WTC11 (cell line): ENCODE measurements around the gene MAP1S. TPM values are rescaled to one million over a fixed set of nuclear protein-coding genes. Genes with fewer than 3 reads are reported as not detected.
A peak's percentile ranks its signal among the peaks of the same experiment; 100 is the strongest.

Experiments
- AR ChIP-seq: fragments of 250-450 bp; sonication (Bioruptor Pico); IDR thresholded peaks from 2 replicates; pipeline ENCODE4 v1.9.0; 2021; ENCODE audit warnings: mild to moderate bottlenecking
- ATF1 ChIP-seq: sonication (generic); formaldehyde crosslinking; IDR thresholded peaks from 2 replicates; pipeline ENCODE4 v1.8.1; 2023; ENCODE audit warnings: mild to moderate bottlenecking, moderate library complexity, missing genetic modification reagents
- FOXP1 ChIP-seq: sonication (generic); formaldehyde crosslinking; IDR thresholded peaks from 2 replicates; pipeline ENCODE4 v1.8.0; 2022; ENCODE audit warnings: missing genetic modification reagents, mild to moderate bottlenecking, moderate library complexity, borderline replicate concordance
- GRHL2 ChIP-seq: fragments of 250-450 bp; sonication (Bioruptor Pico); IDR thresholded peaks from 2 replicates; pipeline ENCODE4 v1.8.0; 2022; ENCODE audit warnings: mild to moderate bottlenecking, moderate library complexity; ENCODE audit not compliant: insufficient replicate concordance, severe bottlenecking
- JUN ChIP-seq: sonication (generic); formaldehyde crosslinking; IDR thresholded peaks from 2 replicates; pipeline ENCODE4 v1.8.0; 2023; ENCODE audit warnings: mild to moderate bottlenecking, missing genetic modification reagents
- MAX ChIP-seq: sonication (generic); formaldehyde crosslinking; IDR thresholded peaks from 2 replicates; pipeline ENCODE4 v1.8.0; 2022; ENCODE audit warnings: mild to moderate bottlenecking, missing genetic modification reagents
- MXD4 ChIP-seq: fragments of 250-450 bp; sonication (Bioruptor Pico); IDR thresholded peaks from 2 replicates; pipeline ENCODE4 v1.8.0; 2021; ENCODE audit warnings: mild to moderate bottlenecking, moderate library complexity, borderline replicate concordance
- NFATC4 ChIP-seq: fragments of 250-450 bp; sonication (Bioruptor Pico); IDR thresholded peaks from 2 replicates; pipeline ENCODE4 v1.9.0; 2021; ENCODE audit warnings: mild to moderate bottlenecking
- OVOL2 ChIP-seq: fragments of 250-450 bp; sonication (Bioruptor Pico); IDR thresholded peaks from 2 replicates; pipeline ENCODE4 v1.9.0; 2021; ENCODE audit warnings: mild to moderate bottlenecking, borderline replicate concordance
- PRRX2 ChIP-seq: fragments of 250-450 bp; sonication (Bioruptor Pico); IDR thresholded peaks from 2 replicates; pipeline ENCODE4 v1.8.0; 2021; ENCODE audit warnings: mild to moderate bottlenecking
- SMAD3 ChIP-seq: sonication (generic); formaldehyde crosslinking; IDR thresholded peaks from 2 replicates; pipeline ENCODE4 v1.8.0; 2022; ENCODE audit warnings: missing genetic modification reagents, mild to moderate bottlenecking, borderline replicate concordance
- ZNF121 ChIP-seq: sonication (generic); formaldehyde crosslinking; IDR thresholded peaks from 2 replicates; pipeline ENCODE4 v1.8.0; 2023; ENCODE audit warnings: missing genetic modification reagents
- ZNF512 ChIP-seq: sonication (generic); formaldehyde crosslinking; IDR thresholded peaks from 2 replicates; pipeline ENCODE4 v1.8.1; 2022; ENCODE audit warnings: missing genetic modification reagents, borderline replicate concordance
- ZNF671 ChIP-seq: fragments of 250-450 bp; sonication (Bioruptor Pico); IDR thresholded peaks from 2 replicates; pipeline ENCODE4 v1.8.0; 2021; ENCODE audit warnings: mild to moderate bottlenecking
- total RNA-seq: library from RNA; stranded (reverse); gene quantifications from 3 replicates; pipeline ENCODE4 v1.2.3, GENCODE V29; 2021
- TF ChIP-seq, protein P1 (sequence below): sonication (generic); formaldehyde crosslinking; IDR thresholded peaks from 2 replicates; pipeline ENCODE4 v1.8.1; 2023; ENCODE audit warnings: mild to moderate bottlenecking, missing genetic modification reagents
- TF ChIP-seq, protein P2 (sequence below): sonication (generic); formaldehyde crosslinking; IDR thresholded peaks from 2 replicates; pipeline ENCODE4 v1.8.0; 2022; ENCODE audit warnings: mild to moderate bottlenecking, missing genetic modification reagents
- TF ChIP-seq, protein P3 (sequence below): sonication (generic); formaldehyde crosslinking; IDR thresholded peaks from 2 replicates; pipeline ENCODE4 v1.8.0; 2022; ENCODE audit warnings: mild to moderate bottlenecking, missing genetic modification reagents
- TF ChIP-seq, protein P4 (sequence below): sonication (generic); formaldehyde crosslinking; IDR thresholded peaks from 2 replicates; pipeline ENCODE4 v1.8.1; 2023; ENCODE audit warnings: mild to moderate bottlenecking, missing genetic modification reagents, moderate library complexity
- TF ChIP-seq, protein P5 (sequence below): sonication (generic); formaldehyde crosslinking; IDR thresholded peaks from 2 replicates; pipeline ENCODE4 v1.8.1; 2023; ENCODE audit warnings: mild to moderate bottlenecking, missing genetic modification reagents, borderline replicate concordance
- TF ChIP-seq, protein P6 (sequence below): sonication (generic); formaldehyde crosslinking; IDR thresholded peaks from 2 replicates; pipeline ENCODE4 v1.8.1; 2023; ENCODE audit warnings: mild to moderate bottlenecking, missing genetic modification reagents, moderate library complexity
- TF ChIP-seq, protein P7 (sequence below): fragments of 250-450 bp; sonication (Bioruptor Pico); IDR thresholded peaks from 2 replicates; pipeline ENCODE4 v1.8.0; 2021; ENCODE audit warnings: mild to moderate bottlenecking

Gene MAP1S
- total RNA-seq, 1 experiment from 2014 or later: 120 TPM

GRCh38 chr19:17778251-17778967 lies 59.1 kb downstream of the MAP1S start (continued):
- TF ChIP-seq, protein P1, sequence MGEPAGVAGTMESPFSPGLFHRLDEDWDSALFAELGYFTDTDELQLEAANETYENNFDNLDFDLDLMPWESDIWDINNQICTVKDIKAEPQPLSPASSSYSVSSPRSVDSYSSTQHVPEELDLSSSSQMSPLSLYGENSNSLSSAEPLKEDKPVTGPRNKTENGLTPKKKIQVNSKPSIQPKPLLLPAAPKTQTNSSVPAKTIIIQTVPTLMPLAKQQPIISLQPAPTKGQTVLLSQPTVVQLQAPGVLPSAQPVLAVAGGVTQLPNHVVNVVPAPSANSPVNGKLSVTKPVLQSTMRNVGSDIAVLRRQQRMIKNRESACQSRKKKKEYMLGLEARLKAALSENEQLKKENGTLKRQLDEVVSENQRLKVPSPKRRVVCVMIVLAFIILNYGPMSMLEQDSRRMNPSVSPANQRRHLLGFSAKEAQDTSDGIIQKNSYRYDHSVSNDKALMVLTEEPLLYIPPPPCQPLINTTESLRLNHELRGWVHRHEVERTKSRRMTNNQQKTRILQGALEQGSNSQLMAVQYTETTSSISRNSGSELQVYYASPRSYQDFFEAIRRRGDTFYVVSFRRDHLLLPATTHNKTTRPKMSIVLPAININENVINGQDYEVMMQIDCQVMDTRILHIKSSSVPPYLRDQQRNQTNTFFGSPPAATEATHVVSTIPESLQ (CRISPR knock-in tag): no peak
- TF ChIP-seq, protein P2, sequence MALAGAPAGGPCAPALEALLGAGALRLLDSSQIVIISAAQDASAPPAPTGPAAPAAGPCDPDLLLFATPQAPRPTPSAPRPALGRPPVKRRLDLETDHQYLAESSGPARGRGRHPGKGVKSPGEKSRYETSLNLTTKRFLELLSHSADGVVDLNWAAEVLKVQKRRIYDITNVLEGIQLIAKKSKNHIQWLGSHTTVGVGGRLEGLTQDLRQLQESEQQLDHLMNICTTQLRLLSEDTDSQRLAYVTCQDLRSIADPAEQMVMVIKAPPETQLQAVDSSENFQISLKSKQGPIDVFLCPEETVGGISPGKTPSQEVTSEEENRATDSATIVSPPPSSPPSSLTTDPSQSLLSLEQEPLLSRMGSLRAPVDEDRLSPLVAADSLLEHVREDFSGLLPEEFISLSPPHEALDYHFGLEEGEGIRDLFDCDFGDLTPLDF: no peak
- TF ChIP-seq FOXP1 (CRISPR knock-in tag): 0 out of 2 replicates have a peak, but pooled peaks have one; percentile 47
- no peak for TF ChIP-seq ZNF671 (CRISPR knock-in tag)
- no peak for TF ChIP-seq GRHL2 (CRISPR knock-in tag)
- no peak for TF ChIP-seq ZNF512 (CRISPR knock-in tag)
- TF ChIP-seq SMAD3 (CRISPR knock-in tag): no peak
- TF ChIP-seq, protein P3, sequence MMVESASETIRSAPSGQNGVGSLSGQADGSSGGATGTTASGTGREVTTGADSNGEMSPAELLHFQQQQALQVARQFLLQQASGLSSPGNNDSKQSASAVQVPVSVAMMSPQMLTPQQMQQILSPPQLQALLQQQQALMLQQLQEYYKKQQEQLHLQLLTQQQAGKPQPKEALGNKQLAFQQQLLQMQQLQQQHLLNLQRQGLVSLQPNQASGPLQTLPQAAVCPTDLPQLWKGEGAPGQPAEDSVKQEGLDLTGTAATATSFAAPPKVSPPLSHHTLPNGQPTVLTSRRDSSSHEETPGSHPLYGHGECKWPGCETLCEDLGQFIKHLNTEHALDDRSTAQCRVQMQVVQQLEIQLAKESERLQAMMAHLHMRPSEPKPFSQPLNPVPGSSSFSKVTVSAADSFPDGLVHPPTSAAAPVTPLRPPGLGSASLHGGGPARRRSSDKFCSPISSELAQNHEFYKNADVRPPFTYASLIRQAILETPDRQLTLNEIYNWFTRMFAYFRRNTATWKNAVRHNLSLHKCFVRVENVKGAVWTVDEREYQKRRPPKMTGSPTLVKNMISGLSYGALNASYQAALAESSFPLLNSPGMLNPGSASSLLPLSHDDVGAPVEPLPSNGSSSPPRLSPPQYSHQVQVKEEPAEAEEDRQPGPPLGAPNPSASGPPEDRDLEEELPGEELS (CRISPR knock-in tag): no peak
- no peak for TF ChIP-seq ZNF121 (CRISPR knock-in tag)
- no peak for TF ChIP-seq ATF1
- TF ChIP-seq MXD4 (CRISPR knock-in tag): no peak
- TF ChIP-seq, protein P4, sequence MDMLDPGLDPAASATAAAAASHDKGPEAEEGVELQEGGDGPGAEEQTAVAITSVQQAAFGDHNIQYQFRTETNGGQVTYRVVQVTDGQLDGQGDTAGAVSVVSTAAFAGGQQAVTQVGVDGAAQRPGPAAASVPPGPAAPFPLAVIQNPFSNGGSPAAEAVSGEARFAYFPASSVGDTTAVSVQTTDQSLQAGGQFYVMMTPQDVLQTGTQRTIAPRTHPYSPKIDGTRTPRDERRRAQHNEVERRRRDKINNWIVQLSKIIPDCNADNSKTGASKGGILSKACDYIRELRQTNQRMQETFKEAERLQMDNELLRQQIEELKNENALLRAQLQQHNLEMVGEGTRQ (CRISPR knock-in tag): no peak
- TF ChIP-seq, protein P5, sequence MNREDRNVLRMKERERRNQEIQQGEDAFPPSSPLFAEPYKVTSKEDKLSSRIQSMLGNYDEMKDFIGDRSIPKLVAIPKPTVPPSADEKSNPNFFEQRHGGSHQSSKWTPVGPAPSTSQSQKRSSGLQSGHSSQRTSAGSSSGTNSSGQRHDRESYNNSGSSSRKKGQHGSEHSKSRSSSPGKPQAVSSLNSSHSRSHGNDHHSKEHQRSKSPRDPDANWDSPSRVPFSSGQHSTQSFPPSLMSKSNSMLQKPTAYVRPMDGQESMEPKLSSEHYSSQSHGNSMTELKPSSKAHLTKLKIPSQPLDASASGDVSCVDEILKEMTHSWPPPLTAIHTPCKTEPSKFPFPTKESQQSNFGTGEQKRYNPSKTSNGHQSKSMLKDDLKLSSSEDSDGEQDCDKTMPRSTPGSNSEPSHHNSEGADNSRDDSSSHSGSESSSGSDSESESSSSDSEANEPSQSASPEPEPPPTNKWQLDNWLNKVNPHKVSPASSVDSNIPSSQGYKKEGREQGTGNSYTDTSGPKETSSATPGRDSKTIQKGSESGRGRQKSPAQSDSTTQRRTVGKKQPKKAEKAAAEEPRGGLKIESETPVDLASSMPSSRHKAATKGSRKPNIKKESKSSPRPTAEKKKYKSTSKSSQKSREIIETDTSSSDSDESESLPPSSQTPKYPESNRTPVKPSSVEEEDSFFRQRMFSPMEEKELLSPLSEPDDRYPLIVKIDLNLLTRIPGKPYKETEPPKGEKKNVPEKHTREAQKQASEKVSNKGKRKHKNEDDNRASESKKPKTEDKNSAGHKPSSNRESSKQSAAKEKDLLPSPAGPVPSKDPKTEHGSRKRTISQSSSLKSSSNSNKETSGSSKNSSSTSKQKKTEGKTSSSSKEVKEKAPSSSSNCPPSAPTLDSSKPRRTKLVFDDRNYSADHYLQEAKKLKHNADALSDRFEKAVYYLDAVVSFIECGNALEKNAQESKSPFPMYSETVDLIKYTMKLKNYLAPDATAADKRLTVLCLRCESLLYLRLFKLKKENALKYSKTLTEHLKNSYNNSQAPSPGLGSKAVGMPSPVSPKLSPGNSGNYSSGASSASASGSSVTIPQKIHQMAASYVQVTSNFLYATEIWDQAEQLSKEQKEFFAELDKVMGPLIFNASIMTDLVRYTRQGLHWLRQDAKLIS: no peak
- TF ChIP-seq, protein P6, sequence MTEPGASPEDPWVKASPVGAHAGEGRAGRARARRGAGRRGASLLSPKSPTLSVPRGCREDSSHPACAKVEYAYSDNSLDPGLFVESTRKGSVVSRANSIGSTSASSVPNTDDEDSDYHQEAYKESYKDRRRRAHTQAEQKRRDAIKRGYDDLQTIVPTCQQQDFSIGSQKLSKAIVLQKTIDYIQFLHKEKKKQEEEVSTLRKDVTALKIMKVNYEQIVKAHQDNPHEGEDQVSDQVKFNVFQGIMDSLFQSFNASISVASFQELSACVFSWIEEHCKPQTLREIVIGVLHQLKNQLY (CRISPR knock-in tag): no peak
- no peak for TF ChIP-seq JUN (CRISPR knock-in tag)
- no peak for TF ChIP-seq MAX
- no peak for TF ChIP-seq AR (CRISPR knock-in tag)
- TF ChIP-seq NFATC4 (CRISPR knock-in tag): no peak
- TF ChIP-seq, protein P7, sequence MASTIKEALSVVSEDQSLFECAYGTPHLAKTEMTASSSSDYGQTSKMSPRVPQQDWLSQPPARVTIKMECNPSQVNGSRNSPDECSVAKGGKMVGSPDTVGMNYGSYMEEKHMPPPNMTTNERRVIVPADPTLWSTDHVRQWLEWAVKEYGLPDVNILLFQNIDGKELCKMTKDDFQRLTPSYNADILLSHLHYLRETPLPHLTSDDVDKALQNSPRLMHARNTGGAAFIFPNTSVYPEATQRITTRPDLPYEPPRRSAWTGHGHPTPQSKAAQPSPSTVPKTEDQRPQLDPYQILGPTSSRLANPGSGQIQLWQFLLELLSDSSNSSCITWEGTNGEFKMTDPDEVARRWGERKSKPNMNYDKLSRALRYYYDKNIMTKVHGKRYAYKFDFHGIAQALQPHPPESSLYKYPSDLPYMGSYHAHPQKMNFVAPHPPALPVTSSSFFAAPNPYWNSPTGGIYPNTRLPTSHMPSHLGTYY (CRISPR knock-in tag): no peak
- TF ChIP-seq PRRX2 (CRISPR knock-in tag): no peak
- TF ChIP-seq OVOL2: no peak
